ENCODE data around the gene RAB11FIP4. TPM values are rescaled to one million over a fixed set of nuclear protein-coding genes. Genes with fewer than 3 reads are reported as not detected.

RAB11FIP4 gene
- total and polyA plus RNA-seq, 2 donors (not counting 1 experiment from before 2014, with no cell fraction given): 17.0 to 70.5 TPM

- H3K9ac ChIP-seq (ENCODE audit: low read length): peak overlapping the region; percentile 64
- H3K4me3 Mint-ChIP-seq: peak overlapping the region; percentile 94
- intact Hi-C loops (cut with micrococcal nuclease): loop anchor here (1.0 kb wide), 1 partner anchor 38 kb away; no protein-coding TSS in a partner anchor
- CTCF ChIA-PET: interaction anchor here (0.9 to 10.3 kb wide), 8 partner anchors 23 to 355 kb away, joined by 3 to 94 read pairs (median 6); no protein-coding TSS in a partner anchor
- DNase-seq (no peak), ATAC-seq (ENCODE audit: low read depth) (no peak)
- no peaks in the 10 kb centered on the region for H3K27me3 ChIP-seq (replicated peaks in 1 of 4; ENCODE audit: control extremely low read depth in 1 of 4, control insufficient read depth in 3 of 4, insufficient read depth in 4 of 4, low read length in 3 of 4)
- POLR2A ChIA-PET: interaction anchor here (0.7 to 1.8 kb wide), 6 partner anchors 11 to 372 kb away, joined by 3 to 7 read pairs (median 5); partner anchors contain the start of gene COPRS
- peak overlapping the region in 4 of 5 experiments; percentile 48 to 65 (median 54) for H3K4me3 ChIP-seq (ENCODE audit: control extremely low read depth in 1 of 5, extremely low read depth in 1 of 5, insufficient read depth in 1 of 5, low read depth in 2 of 5, low read length in 4 of 5)
- peak overlapping the region; percentile 86 for H2AFZ ChIP-seq (ENCODE audit: insufficient read depth, low read depth, low read length, poor library complexity, severe bottlenecking)
- H3K79me2 ChIP-seq (ENCODE audit: control insufficient read depth, insufficient read depth, low read length): peaks cover 38% of the 10 kb centered on the region
- no peaks in the 10 kb centered on the region for H3K9me3 ChIP-seq (ENCODE audit: control extremely low read depth in 1 of 3, control insufficient read depth in 2 of 3, insufficient read depth in 1 of 3, low read length in 2 of 3)
- TF ChIP-seq CTCF (IDR thresholded peaks at IDR 0.05) (no peak), EZH2 (IDR thresholded peaks at IDR 0.05; ENCODE audit: borderline replicate concordance, insufficient read depth, low read depth, low read length, poor library complexity, severe bottlenecking) (no peak)
- H3K36me3 ChIP-seq (replicated peaks in 1 of 2; ENCODE audit: control extremely low read depth in 1 of 2, control insufficient read depth in 1 of 2, extremely low read depth in 1 of 2, insufficient read depth in 2 of 2, low read length in 1 of 2): no peaks in the 10 kb centered on the region
- no peaks in the 10 kb centered on the region for H3K9me3 Mint-ChIP-seq (ENCODE audit: insufficient read depth)
- H3K27ac ChIP-seq (ENCODE audit: low read length in 2 of 2): peak overlapping the region; percentile 65 to 76
- H4K20me1 ChIP-seq (ENCODE audit: control insufficient read depth, insufficient read depth, low read length, poor library complexity, severe bottlenecking): peaks cover 30% of the 10 kb centered on the region
- no peaks in the 10 kb centered on the region for H3K27me3 Mint-ChIP-seq
- H3K4me1 ChIP-seq (ENCODE audit: control insufficient read depth in 2 of 2, insufficient read depth in 2 of 2, low read length in 2 of 2): peaks cover 43 to 48% of the 10 kb centered on the region in 2 donors
- peak overlapping the region; percentile 95 for H3K27ac Mint-ChIP-seq
- peaks cover 46% of the 10 kb centered on the region for H3K4me1 Mint-ChIP-seq
- peak overlapping the region; percentile 86 for H3K4me2 ChIP-seq (replicated peaks; ENCODE audit: low read depth, low read length, poor library complexity, severe bottlenecking)
- 2% methylated on average over 10 of the region's 17 CpGs for WGBS (ENCODE audit: insufficient coverage)
Measured at GRCh38 chr17:31487063-31487647, 95.7 kb downstream of the RAB11FIP4 start.
